ENCODE data around the gene BRSK2. TPM values are rescaled to one million over a fixed set of nuclear protein-coding genes. Genes with fewer than 3 reads are reported as not detected.
"Not testable (repeated sequence)": the region's sequence is repeated elsewhere in the genome, so short reads cannot be mapped to it uniquely, and the experiment has no call there.

Gene BRSK2
- total RNA-seq, 1 donor from 2014 or later: 1.5 TPM

GRCh38 chr11:1419811-1420210 is 30.1 kb downstream of the BRSK2 start:
- H3K36me3 Mint-ChIP-seq (ENCODE audit: low read depth): no peaks in the 10 kb centered on the region
- intact Hi-C loops (cut with micrococcal nuclease): no loop called here

GRCh38 chr11:1421291-1421690 is 31.6 kb downstream of the BRSK2 start:
- intact Hi-C loops (cut with micrococcal nuclease): no loop called here
- Mint-ChIP-seq H3K4me3 (ENCODE audit: low read depth) (no peak overlapping the region), H3K27ac (no peak overlapping the region)

More at GRCh38 chr11:1419811-1420210, 30.1 kb downstream of the BRSK2 start:
- H3K4me1 Mint-ChIP-seq (ENCODE audit: low read depth): no peaks in the 10 kb centered on the region
- H3K4me3 Mint-ChIP-seq (ENCODE audit: low read depth): no peak overlapping the region
- H3K9me3 Mint-ChIP-seq: peaks cover 21% of the 10 kb centered on the region
- H3K27ac Mint-ChIP-seq: no peak overlapping the region
- DNase-seq (ENCODE audit: low spot score): no peak
- no peaks in the 10 kb centered on the region for H3K27me3 Mint-ChIP-seq (ENCODE audit: low read depth)

GRCh38 chr11:1422481-1422880 is 32.7 kb downstream of the BRSK2 start:
- intact Hi-C loops (cut with micrococcal nuclease): no loop called here
- Mint-ChIP-seq H3K4me1 (ENCODE audit: low read depth) (no peaks in the 10 kb centered on the region), H3K27ac (no peak overlapping the region), H3K27me3 (ENCODE audit: low read depth) (no peaks in the 10 kb centered on the region), H3K36me3 (ENCODE audit: low read depth) (no peaks in the 10 kb centered on the region), H3K9me3 (peaks cover 17% of the 10 kb centered on the region), H3K4me3 (ENCODE audit: low read depth) (no peak overlapping the region)
- DNase-seq (ENCODE audit: low spot score): no peak

More at GRCh38 chr11:1421291-1421690, 31.6 kb downstream of the BRSK2 start:
- Mint-ChIP-seq H3K4me1 (ENCODE audit: low read depth) (no peaks in the 10 kb centered on the region), H3K9me3 (peaks cover 21% of the 10 kb centered on the region), H3K36me3 (ENCODE audit: low read depth) (no peaks in the 10 kb centered on the region), H3K27me3 (ENCODE audit: low read depth) (no peaks in the 10 kb centered on the region)
- DNase-seq (ENCODE audit: low spot score): no peak

DNA sequence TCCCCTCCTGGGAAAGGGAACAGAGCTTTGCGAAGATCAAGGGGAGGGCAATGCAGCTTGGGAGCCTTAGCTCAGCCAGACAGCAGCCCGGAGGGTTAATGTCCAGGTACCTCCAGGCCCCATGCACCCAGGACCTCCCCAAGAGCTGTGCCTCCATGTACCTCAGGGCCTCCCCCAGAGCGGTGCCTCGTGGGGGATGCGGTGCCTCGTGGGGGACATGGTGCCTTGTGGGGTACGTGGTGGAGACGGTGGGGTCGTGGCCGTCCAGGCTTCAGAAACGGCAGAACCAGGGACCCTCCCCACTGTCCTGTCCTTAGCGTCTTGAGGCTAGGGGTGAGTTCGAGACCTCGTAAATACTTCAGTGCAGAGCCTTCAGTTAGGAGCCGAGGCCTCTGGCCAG is 33.2 kb downstream of the BRSK2 start:
- intact Hi-C loops (cut with micrococcal nuclease): no loop called here
- H3K27ac Mint-ChIP-seq: no peak overlapping the region
- H3K36me3 Mint-ChIP-seq (ENCODE audit: low read depth): no peaks in the 10 kb centered on the region

DNA sequence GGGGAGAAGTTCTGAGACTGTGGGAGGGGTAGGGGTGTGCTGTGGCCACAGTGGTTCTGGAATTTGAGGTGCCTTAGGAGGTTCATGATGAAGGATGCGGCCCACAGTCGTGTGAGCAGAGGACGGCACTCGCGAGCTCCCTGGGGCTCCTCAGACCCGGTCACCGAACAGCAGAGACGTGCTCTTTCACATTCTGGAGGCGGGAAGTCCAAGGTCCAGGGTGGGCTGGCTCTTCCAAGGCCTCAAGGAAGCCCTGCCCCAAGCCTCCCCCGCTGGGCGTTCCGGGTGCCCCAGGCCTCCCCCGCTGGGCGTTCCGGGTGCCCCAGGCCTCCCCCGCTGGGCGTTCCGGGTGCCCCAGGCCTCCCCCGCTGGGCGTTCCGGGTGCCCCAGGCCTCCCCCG is 33.7 kb downstream of the BRSK2 start:
- H3K4me3 Mint-ChIP-seq (ENCODE audit: low read depth); DNase-seq (ENCODE audit: low spot score); intact Hi-C loops (cut with micrococcal nuclease); H3K4me1 Mint-ChIP-seq (ENCODE audit: low read depth); H3K36me3 Mint-ChIP-seq (ENCODE audit: low read depth); H3K27me3 Mint-ChIP-seq (ENCODE audit: low read depth); H3K27ac Mint-ChIP-seq: not testable (repeated sequence)
- peaks cover 12% of the 10 kb centered on the region for H3K9me3 Mint-ChIP-seq

More for the DNA sequence above, 33.2 kb downstream of the BRSK2 start:
- no peaks in the 10 kb centered on the region for H3K4me1 Mint-ChIP-seq (ENCODE audit: low read depth)
- peaks cover 16% of the 10 kb centered on the region for H3K9me3 Mint-ChIP-seq
- no peaks in the 10 kb centered on the region for H3K27me3 Mint-ChIP-seq (ENCODE audit: low read depth)
- no peak for DNase-seq (ENCODE audit: low spot score)
- no peak overlapping the region for H3K4me3 Mint-ChIP-seq (ENCODE audit: low read depth)

DNA sequence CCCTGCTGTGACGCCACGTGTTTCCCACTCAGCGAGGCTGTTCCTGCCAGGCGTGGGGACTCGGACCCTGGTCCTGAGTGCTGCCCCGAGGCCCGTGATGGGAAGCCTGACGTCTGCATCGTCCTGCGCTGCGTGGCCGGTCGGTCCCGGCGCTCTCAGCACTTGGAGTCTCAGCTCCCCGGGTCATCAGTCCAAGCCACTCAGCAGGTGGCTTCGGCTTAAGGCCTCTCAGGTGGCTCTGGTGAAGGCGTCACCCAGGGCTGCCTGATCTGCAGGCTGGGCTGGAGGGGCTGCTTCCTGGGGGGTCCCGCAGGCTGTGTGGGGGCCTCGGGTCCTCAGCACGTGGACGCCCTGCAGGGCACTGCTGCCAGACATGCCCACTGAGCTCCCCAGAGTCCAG is 35.3 kb downstream of the BRSK2 start:
- no peaks in the 10 kb centered on the region for H3K27me3 Mint-ChIP-seq (ENCODE audit: low read depth)
- no peak overlapping the region for H3K4me3 Mint-ChIP-seq (ENCODE audit: low read depth)
- peaks cover under 1% of the 10 kb centered on the region for H3K9me3 Mint-ChIP-seq
- H3K27ac Mint-ChIP-seq: no peak overlapping the region
- no peaks in the 10 kb centered on the region for H3K4me1 Mint-ChIP-seq (ENCODE audit: low read depth)
- no peaks in the 10 kb centered on the region for H3K36me3 Mint-ChIP-seq (ENCODE audit: low read depth)
- no peak for DNase-seq (ENCODE audit: low spot score)
- intact Hi-C loops (cut with micrococcal nuclease): no loop called here

GRCh38 chr11:1425439-1425838 is 35.7 kb downstream of the BRSK2 start:
- Mint-ChIP-seq H3K36me3 (ENCODE audit: low read depth) (no peaks in the 10 kb centered on the region), H3K27me3 (ENCODE audit: low read depth) (no peaks in the 10 kb centered on the region), H3K9me3 (no peaks in the 10 kb centered on the region), H3K27ac (no peak overlapping the region), H3K4me3 (ENCODE audit: low read depth) (no peak overlapping the region), H3K4me1 (ENCODE audit: low read depth) (no peaks in the 10 kb centered on the region)
- DNase-seq (ENCODE audit: low spot score): no peak
- intact Hi-C loops (cut with micrococcal nuclease): no loop called here

DNA sequence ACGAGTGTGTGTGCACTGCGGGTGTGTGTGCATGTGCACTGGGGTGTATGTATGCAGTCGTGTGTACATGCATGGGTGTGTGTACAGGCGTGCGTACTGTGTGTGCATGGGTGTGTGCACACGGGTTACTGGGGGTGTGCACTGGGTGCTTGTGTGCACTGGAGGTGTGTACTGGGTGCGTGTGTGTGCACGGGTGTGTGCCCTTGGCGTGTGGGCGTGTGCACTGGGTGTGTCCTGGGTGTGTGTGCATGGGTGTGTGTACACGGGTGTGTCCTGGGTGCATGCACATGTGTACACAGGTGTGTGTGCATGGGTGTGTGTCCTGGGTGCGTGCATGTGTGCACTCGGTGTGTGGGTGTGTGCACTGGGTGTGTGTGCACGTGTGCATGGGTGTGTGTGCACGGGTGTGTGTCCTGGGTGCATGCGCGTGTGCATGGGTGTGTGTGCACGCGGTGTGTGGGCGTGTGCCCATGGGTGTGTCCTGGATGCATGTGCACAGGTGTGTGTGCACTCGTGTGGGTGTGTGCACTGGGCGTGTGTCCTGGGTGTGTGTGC is 39.1 kb downstream of the BRSK2 start:
- intact Hi-C loops (cut with micrococcal nuclease): no loop called here
- no peaks in the 10 kb centered on the region for H3K4me1 Mint-ChIP-seq (ENCODE audit: low read depth)
- no peak overlapping the region for H3K27ac Mint-ChIP-seq
- no peak overlapping the region for H3K4me3 Mint-ChIP-seq (ENCODE audit: low read depth)
- H3K9me3 Mint-ChIP-seq: no peaks in the 10 kb centered on the region
- no peaks in the 10 kb centered on the region for H3K36me3 Mint-ChIP-seq (ENCODE audit: low read depth)
- DNase-seq (ENCODE audit: low spot score): no peak
- H3K27me3 Mint-ChIP-seq (ENCODE audit: low read depth): no peaks in the 10 kb centered on the region

- Mint-ChIP-seq H3K4me3 (ENCODE audit: low read depth) (no peak overlapping the region), H3K9me3 (no peaks in the 10 kb centered on the region), H3K36me3 (ENCODE audit: low read depth) (no peaks in the 10 kb centered on the region), H3K4me1 (ENCODE audit: low read depth) (no peaks in the 10 kb centered on the region), H3K27ac (no peak overlapping the region), H3K27me3 (ENCODE audit: low read depth) (no peaks in the 10 kb centered on the region)
- DNase-seq (ENCODE audit: low spot score): no peak
- intact Hi-C loops (cut with micrococcal nuclease): no loop called here
Observed at GRCh38 chr11:1433568-1433967, 43.8 kb downstream of the BRSK2 start.

GRCh38 chr11:1433977-1434640 is 44.4 kb downstream of the BRSK2 start:
- Mint-ChIP-seq H3K4me3 (ENCODE audit: low read depth) (no peak overlapping the region), H3K9me3 (no peaks in the 10 kb centered on the region), H3K27me3 (ENCODE audit: low read depth) (no peaks in the 10 kb centered on the region), H3K4me1 (ENCODE audit: low read depth) (no peaks in the 10 kb centered on the region), H3K27ac (no peak overlapping the region), H3K36me3 (ENCODE audit: low read depth) (no peaks in the 10 kb centered on the region)
- DNase-seq (ENCODE audit: low spot score): no peak
- intact Hi-C loops (cut with micrococcal nuclease): no loop called here

- H3K4me1 Mint-ChIP-seq (ENCODE audit: low read depth); H3K27ac Mint-ChIP-seq; H3K4me3 Mint-ChIP-seq (ENCODE audit: low read depth); H3K9me3 Mint-ChIP-seq; H3K36me3 Mint-ChIP-seq (ENCODE audit: low read depth); DNase-seq (ENCODE audit: low spot score); intact Hi-C loops (cut with micrococcal nuclease); H3K27me3 Mint-ChIP-seq (ENCODE audit: low read depth): not testable (repeated sequence)
Observed at GRCh38 chr11:1435479-1435819, 45.7 kb downstream of the BRSK2 start.

DNA sequence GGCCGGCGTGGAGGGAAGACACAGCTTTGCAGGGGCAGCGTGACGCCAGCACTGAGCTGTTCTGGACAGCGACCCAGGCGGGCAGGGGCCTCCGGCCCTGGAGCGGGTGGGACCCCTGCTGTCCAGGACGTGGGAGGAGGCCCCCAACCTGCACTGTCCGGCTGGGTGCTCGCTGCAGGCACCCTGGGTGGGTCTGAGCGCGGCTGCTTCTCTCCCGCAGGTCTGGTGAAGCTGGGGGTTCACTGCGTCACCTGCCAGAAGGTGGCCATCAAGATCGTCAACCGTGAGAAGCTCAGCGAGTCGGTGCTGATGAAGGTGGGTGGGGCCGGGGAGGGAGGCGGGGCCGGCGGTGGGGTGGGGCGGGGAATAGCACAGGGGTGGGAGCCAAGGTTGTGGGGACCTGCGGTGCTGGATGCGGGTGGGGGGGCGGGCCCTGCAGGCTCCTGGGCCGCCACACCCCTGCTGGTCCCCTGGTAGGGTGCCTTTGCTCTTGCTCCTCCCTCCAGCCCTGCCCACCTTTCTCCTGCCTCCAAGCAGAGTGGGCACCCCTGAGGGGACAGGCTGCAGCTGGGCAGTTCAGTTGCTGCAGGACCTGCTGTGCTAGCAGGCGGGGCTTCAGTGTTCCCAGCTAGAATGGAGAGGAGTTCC is 46.2 kb downstream of the BRSK2 start:
- Mint-ChIP-seq H3K4me1 (ENCODE audit: low read depth) (no peaks in the 10 kb centered on the region), H3K4me3 (ENCODE audit: low read depth) (no peak overlapping the region), H3K36me3 (ENCODE audit: low read depth) (no peaks in the 10 kb centered on the region), H3K9me3 (no peaks in the 10 kb centered on the region), H3K27ac (no peak overlapping the region), H3K27me3 (ENCODE audit: low read depth) (no peaks in the 10 kb centered on the region)
- intact Hi-C loops (cut with micrococcal nuclease): no loop called here
- DNase-seq (ENCODE audit: low spot score): no peak

DNA sequence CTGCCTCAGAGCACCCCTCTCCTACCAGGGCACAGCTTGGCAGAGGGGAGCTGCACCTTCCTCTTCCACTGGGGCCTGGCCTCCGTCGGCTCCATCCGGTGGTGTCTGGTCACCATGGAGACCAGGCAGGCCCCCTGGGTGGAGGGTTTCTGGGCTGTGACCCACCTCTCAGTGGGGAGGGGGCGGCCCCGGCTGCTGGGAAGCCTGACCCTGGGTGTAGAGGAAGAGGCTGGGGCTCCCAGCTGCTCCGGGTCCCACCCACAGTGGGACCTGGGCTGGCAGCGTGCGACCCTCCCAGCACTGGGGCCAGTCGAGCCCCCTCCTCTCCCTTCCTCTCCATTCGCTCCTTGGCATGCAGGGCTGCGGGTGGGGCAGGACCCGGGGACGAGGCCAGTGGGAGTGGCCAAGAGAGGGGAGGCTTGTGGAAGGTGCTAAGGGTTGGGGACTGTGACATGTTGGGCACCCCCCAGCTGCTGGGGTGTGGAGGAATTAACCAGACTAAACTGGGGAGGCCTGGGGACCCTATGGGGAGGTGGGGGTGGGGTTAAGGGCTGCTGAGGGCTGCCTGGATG is 46.8 kb downstream of the BRSK2 start:
- H3K9me3 Mint-ChIP-seq: no peaks in the 10 kb centered on the region
- H3K4me3 Mint-ChIP-seq (ENCODE audit: low read depth): no peak overlapping the region
- no peak for DNase-seq (ENCODE audit: low spot score)
- intact Hi-C loops (cut with micrococcal nuclease): no loop called here
- no peak overlapping the region for H3K27ac Mint-ChIP-seq
- no peaks in the 10 kb centered on the region for H3K4me1 Mint-ChIP-seq (ENCODE audit: low read depth)
- H3K36me3 Mint-ChIP-seq (ENCODE audit: low read depth): no peaks in the 10 kb centered on the region
- no peaks in the 10 kb centered on the region for H3K27me3 Mint-ChIP-seq (ENCODE audit: low read depth)
